ENCODE results near the gene C1orf105. TPM values are rescaled to one million over a fixed set of nuclear protein-coding genes. Genes with fewer than 3 reads are reported as not detected.

The C1orf105 gene
- total and polyA plus RNA-seq, 4 donors, result 0.16 TPM; not detected in 3

- H3K9me3 ChIP-seq (ENCODE audit: control insufficient read depth in 4 of 4, low read length in 3 of 4), result no peaks in the 10 kb centered on the region
- WGBS, result 86% methylated on average over 7 of the region's 7 CpGs
- no peak overlapping the region for H3K27ac ChIP-seq (ENCODE audit: low read depth in 1 of 2, low read length in 2 of 2)
- no peaks in the 10 kb centered on the region for H3K27me3 ChIP-seq (ENCODE audit: control insufficient read depth in 4 of 4, insufficient read depth in 4 of 4, low read length in 3 of 4)
- no peak overlapping the region for H3K4me3 ChIP-seq (ENCODE audit: low read depth in 1 of 3, low read length in 3 of 3)
- no peak for DNase-seq (ENCODE audit: low spot score)
- no peaks in the 10 kb centered on the region for H3K36me3 ChIP-seq (ENCODE audit: control insufficient read depth in 4 of 4, insufficient read depth in 3 of 4, low read depth in 1 of 4, low read length in 3 of 4)
- peaks cover 2 to 10% (median 5%) of the 10 kb centered on the region in 4 donors for H3K4me1 ChIP-seq (ENCODE audit: control insufficient read depth in 4 of 4, insufficient read depth in 4 of 4, low read length in 3 of 4)
- no peak for TF ChIP-seq NR2F2 (IDR thresholded peaks at IDR 0.05)
- TF ChIP-seq MAX (IDR thresholded peaks at IDR 0.05), result no peak
- no peak for TF ChIP-seq JUND (IDR thresholded peaks at IDR 0.05)
- TF ChIP-seq CTCF (IDR thresholded peaks at IDR 0.05; ENCODE audit: low read depth, low read length, missing input control), result no peak
- no peak for TF ChIP-seq TAF1 (conservative IDR thresholded peaks at IDR 0.05)
- no peak for TF ChIP-seq RAD21 (IDR thresholded peaks at IDR 0.05)
- TF ChIP-seq HNF4G (IDR thresholded peaks at IDR 0.05), result no peak
- TF ChIP-seq, protein P1, sequence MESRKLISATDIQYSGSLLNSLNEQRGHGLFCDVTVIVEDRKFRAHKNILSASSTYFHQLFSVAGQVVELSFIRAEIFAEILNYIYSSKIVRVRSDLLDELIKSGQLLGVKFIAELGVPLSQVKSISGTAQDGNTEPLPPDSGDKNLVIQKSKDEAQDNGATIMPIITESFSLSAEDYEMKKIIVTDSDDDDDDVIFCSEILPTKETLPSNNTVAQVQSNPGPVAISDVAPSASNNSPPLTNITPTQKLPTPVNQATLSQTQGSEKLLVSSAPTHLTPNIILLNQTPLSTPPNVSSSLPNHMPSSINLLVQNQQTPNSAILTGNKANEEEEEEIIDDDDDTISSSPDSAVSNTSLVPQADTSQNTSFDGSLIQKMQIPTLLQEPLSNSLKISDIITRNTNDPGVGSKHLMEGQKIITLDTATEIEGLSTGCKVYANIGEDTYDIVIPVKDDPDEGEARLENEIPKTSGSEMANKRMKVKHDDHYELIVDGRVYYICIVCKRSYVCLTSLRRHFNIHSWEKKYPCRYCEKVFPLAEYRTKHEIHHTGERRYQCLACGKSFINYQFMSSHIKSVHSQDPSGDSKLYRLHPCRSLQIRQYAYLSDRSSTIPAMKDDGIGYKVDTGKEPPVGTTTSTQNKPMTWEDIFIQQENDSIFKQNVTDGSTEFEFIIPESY (IDR thresholded peaks at IDR 0.05), result no peak
- H3K9ac ChIP-seq (ENCODE audit: low read depth in 1 of 2, low read length in 2 of 2), result no peak overlapping the region
Observed at GRCh38 chr1:172452536-172453152, 32.2 kb downstream of the C1orf105 start.

DNA sequence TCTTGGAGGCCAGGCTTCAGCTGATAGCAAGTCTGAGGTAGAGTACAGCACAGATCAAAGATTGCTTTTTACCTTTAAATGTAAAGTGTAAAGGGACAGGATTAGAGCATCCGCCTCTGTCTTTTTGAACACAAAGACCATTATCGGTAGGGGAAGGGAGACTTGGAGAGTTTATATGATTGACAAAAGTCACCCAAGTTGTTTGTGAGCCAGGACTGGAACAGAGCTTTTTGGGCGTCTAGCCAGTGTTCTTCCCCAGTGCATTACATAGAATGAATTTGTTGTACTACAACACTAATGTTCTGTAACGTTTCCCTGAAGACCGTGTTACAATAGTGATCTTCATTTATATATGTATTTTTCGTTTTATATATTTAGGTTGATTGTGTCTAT is 32.7 kb downstream of the C1orf105 start:
- 87% methylated on average over 6 of the region's 6 CpGs for WGBS
- H3K4me1 ChIP-seq (ENCODE audit: control insufficient read depth in 4 of 4, insufficient read depth in 4 of 4, low read length in 3 of 4), result peaks cover 2 to 10% (median 5%) of the 10 kb centered on the region in 4 donors
- DNase-seq (ENCODE audit: low spot score), result no peak
- no peak for TF ChIP-seq REST (IDR thresholded peaks at IDR 0.05)
- no peak for TF ChIP-seq HNF4A (conservative IDR thresholded peaks at IDR 0.05)
- no peak for TF ChIP-seq EGR1 (IDR thresholded peaks at IDR 0.05; ENCODE audit: low read depth in 2 of 2)
- TF ChIP-seq JUND (IDR thresholded peaks at IDR 0.05), result no peak
- TF ChIP-seq GABPA (IDR thresholded peaks at IDR 0.05 in 1 of 2, conservative IDR thresholded peaks at IDR 0.05 in 1 of 2), result no peak
- TF ChIP-seq SP1 (IDR thresholded peaks at IDR 0.05), result no peak
- TF ChIP-seq RXRA (IDR thresholded peaks at IDR 0.05), result no peak
- TF ChIP-seq TAF1 (conservative IDR thresholded peaks at IDR 0.05), result no peak
- no peak for TF ChIP-seq NR2F2 (IDR thresholded peaks at IDR 0.05)
- no peaks in the 10 kb centered on the region for H3K27me3 ChIP-seq (ENCODE audit: control insufficient read depth in 4 of 4, insufficient read depth in 4 of 4, low read length in 3 of 4)
- no peak overlapping the region for H3K27ac ChIP-seq (ENCODE audit: low read depth in 1 of 2, low read length in 2 of 2)
- no peaks in the 10 kb centered on the region for H3K9me3 ChIP-seq (ENCODE audit: control insufficient read depth in 4 of 4, low read length in 3 of 4)
- no peak overlapping the region for H3K4me3 ChIP-seq (ENCODE audit: low read depth in 1 of 3, low read length in 3 of 3)
- no peaks in the 10 kb centered on the region for H3K36me3 ChIP-seq (ENCODE audit: control insufficient read depth in 4 of 4, insufficient read depth in 3 of 4, low read depth in 1 of 4, low read length in 3 of 4)
- no peak overlapping the region for H3K9ac ChIP-seq (ENCODE audit: low read depth in 1 of 2, low read length in 2 of 2)
